Transverse colon (tissue), 4 donors: ENCODE data around the gene UBE2E2.

Experiments
- POLR2AphosphoS5 ChIP-seq, 3 donors: sonication (generic); formaldehyde crosslinking; IDR thresholded peaks; one replicate each; pipeline ENCODE4 v1.6.1; 2016; ENCODE audit warnings: antibody characterized with exemption in 3 of 3
- TF ChIP-seq, protein P1 (sequence below), 5 experiments: fragments of 200-600 bp in 3 of 5; fragments of 450-650 bp in 2 of 5; sonication (generic) in 3 of 5; IDR thresholded peaks; 1 replicate in 2 of 5; 2 replicates in 3 of 5; pipeline ENCODE4 v1.5.1; 2016 to 2017; ENCODE audit warnings: antibody characterized with exemption in 5 of 5, inconsistent platforms in 3 of 5, mild to moderate bottlenecking in 2 of 5, moderate library complexity in 1 of 5

GRCh38 chr3:23479026-23479425 is 275.9 kb downstream of the UBE2E2 start:
- TF ChIP-seq, protein P1, sequence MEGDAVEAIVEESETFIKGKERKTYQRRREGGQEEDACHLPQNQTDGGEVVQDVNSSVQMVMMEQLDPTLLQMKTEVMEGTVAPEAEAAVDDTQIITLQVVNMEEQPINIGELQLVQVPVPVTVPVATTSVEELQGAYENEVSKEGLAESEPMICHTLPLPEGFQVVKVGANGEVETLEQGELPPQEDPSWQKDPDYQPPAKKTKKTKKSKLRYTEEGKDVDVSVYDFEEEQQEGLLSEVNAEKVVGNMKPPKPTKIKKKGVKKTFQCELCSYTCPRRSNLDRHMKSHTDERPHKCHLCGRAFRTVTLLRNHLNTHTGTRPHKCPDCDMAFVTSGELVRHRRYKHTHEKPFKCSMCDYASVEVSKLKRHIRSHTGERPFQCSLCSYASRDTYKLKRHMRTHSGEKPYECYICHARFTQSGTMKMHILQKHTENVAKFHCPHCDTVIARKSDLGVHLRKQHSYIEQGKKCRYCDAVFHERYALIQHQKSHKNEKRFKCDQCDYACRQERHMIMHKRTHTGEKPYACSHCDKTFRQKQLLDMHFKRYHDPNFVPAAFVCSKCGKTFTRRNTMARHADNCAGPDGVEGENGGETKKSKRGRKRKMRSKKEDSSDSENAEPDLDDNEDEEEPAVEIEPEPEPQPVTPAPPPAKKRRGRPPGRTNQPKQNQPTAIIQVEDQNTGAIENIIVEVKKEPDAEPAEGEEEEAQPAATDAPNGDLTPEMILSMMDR (IDR thresholded peaks at IDR 0.05): no peak
- no peak for TF ChIP-seq POLR2AphosphoS5 (IDR thresholded peaks at IDR 0.05)
